ENCODE results near the gene PHF11. TPM values are rescaled to one million over a fixed set of nuclear protein-coding genes. Genes with fewer than 3 reads are reported as not detected.

PHF11 gene
- total RNA-seq, 4 donors from 2014 or later, result 4.2 to 32.1 (median 18.7) TPM

DNA sequence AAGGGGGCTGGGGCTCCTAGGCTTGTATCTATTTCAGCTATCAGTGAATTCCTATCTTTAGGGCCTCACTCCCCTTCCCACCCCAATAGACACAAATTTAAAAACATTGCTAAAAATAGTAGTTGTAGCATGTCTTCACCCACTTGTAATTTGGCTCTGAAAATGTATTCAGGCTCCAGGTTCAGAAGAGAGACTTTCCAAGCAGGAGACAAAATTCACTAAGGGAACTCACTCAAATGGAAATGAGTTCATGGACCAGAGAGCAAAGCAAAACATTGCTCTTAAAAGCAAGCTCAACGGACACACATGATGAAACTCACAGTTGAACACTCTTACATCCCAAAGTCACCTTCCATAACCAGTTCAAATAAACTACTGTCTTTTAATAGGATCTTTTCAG lies 36.8 kb downstream of the PHF11 start:
- in situ Hi-C loops (cut with MboI; ENCODE audit: low pct_ligation_motif_present in 1 of 4, low pct_unique_long_range_greater_than_20kb in 1 of 4, low sequenced_read_pairs in 3 of 4), result no loop called here
- Histone ChIP-seq H3K9me3 (no peaks in the 10 kb centered on the region), H3K4me3 (no peak overlapping the region), H3K27me3 (no peaks in the 10 kb centered on the region), H3K4me1 (peaks cover 0 to 5% (median 0%) of the 10 kb centered on the region in 4 donors), H3K27ac (no peak overlapping the region), H3K36me3 (no peaks in the 10 kb centered on the region)
- TF ChIP-seq EP300 (IDR thresholded peaks at IDR 0.05; ENCODE audit: low read depth) (no peak), POLR2AphosphoS5 (IDR thresholded peaks at IDR 0.05) (no peak), POLR2A (IDR thresholded peaks at IDR 0.05) (no peak)
- TF ChIP-seq, protein P1, sequence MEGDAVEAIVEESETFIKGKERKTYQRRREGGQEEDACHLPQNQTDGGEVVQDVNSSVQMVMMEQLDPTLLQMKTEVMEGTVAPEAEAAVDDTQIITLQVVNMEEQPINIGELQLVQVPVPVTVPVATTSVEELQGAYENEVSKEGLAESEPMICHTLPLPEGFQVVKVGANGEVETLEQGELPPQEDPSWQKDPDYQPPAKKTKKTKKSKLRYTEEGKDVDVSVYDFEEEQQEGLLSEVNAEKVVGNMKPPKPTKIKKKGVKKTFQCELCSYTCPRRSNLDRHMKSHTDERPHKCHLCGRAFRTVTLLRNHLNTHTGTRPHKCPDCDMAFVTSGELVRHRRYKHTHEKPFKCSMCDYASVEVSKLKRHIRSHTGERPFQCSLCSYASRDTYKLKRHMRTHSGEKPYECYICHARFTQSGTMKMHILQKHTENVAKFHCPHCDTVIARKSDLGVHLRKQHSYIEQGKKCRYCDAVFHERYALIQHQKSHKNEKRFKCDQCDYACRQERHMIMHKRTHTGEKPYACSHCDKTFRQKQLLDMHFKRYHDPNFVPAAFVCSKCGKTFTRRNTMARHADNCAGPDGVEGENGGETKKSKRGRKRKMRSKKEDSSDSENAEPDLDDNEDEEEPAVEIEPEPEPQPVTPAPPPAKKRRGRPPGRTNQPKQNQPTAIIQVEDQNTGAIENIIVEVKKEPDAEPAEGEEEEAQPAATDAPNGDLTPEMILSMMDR (IDR thresholded peaks at IDR 0.05), result no peak
- no peak for DNase-seq
- intact Hi-C loops (cut with DNase I; ENCODE audit: low total_unique reads), result no loop called here
- 38 to 84% methylated on average over 1 of the region's 1 CpG for WGBS, 2 donors (ENCODE audit: low coverage in 1 of 2)

DNA sequence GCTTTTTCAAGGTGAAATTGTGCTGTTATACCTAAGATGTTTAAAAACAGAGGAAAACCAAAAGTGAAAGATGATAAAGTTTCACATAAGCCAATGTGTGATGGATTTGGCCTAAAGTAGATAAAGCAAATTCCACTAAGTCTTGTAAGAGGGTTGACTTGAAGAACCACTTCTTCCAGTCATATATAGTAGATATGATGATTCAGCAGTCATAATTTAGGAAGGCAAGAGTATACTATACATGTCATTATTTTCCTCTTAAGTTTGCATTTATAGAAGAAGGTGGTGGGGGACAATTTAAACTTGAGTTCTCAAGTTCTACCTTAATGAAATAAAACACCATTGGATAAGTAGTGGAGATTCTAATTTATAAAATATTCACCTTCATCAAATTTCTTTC lies 37.3 kb downstream of the PHF11 start:
- no peak overlapping the region for H3K4me3 ChIP-seq
- H3K27me3 ChIP-seq, result no peaks in the 10 kb centered on the region
- H3K4me1 ChIP-seq, result peaks cover 0 to 5% (median 0%) of the 10 kb centered on the region in 4 donors
- TF ChIP-seq POLR2A (IDR thresholded peaks at IDR 0.05), result no peak
- TF ChIP-seq, protein P1 (IDR thresholded peaks at IDR 0.05), result no peak
- intact Hi-C loops (cut with DNase I; ENCODE audit: low total_unique reads), result no loop called here
- no peak for DNase-seq
- no peaks in the 10 kb centered on the region for H3K9me3 ChIP-seq
- H3K36me3 ChIP-seq, result no peaks in the 10 kb centered on the region
- H3K27ac ChIP-seq, result no peak overlapping the region
- in situ Hi-C loops (cut with MboI; ENCODE audit: low pct_ligation_motif_present in 1 of 4, low pct_unique_long_range_greater_than_20kb in 1 of 4, low sequenced_read_pairs in 3 of 4), result no loop called here

DNA sequence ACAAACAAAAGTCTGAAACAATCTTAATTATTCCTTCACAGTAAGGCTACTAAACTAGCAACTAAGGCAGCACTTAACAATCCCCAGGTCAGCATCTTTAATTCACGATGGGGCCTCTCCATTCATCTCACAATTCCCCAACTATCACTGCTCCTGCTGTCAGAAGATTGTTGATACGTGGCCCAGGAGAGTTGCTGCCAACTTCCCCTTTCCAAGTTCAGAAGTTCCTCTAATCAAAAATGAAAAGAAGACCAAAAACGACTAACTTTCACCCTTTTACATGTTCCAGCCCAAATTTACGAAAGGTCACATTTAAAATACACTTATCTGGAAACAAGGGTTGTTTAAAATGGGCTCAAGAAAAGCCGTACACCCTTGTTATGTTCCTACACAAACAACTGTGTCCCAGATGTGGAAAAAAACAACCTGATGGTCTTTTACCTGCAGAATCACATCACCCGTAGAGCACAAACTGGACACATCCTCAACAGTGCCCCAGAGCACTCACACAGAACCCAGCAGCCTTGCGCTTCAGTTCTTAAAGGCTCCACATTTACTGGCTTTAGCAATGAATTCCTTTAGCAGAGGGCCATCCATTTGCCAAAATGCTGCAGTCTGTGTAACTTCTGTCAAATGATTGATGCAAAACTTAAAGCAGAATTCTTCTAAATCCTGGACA lies 38.0 kb downstream of the PHF11 start:
- 73 to 75% methylated on average over 6 to 7 of the region's 7 CpGs for WGBS, 2 donors (ENCODE audit: low coverage in 1 of 2)
- peaks cover 0 to 5% (median 0%) of the 10 kb centered on the region in 4 donors for H3K4me1 ChIP-seq
- DNase-seq, result no peak
- H3K36me3 ChIP-seq, result no peaks in the 10 kb centered on the region
- TF ChIP-seq, protein P1 (IDR thresholded peaks at IDR 0.05), result no peak
- TF ChIP-seq POLR2AphosphoS5 (IDR thresholded peaks at IDR 0.05) (no peak), EP300 (IDR thresholded peaks at IDR 0.05; ENCODE audit: low read depth) (no peak), POLR2A (IDR thresholded peaks at IDR 0.05) (no peak)
- in situ Hi-C loops (cut with MboI; ENCODE audit: low pct_ligation_motif_present in 1 of 4, low pct_unique_long_range_greater_than_20kb in 1 of 4, low sequenced_read_pairs in 3 of 4) (no loop called here), intact Hi-C loops (cut with DNase I; ENCODE audit: low total_unique reads) (no loop called here)
- no peak overlapping the region for H3K4me3 ChIP-seq
- H3K9me3 ChIP-seq, result no peaks in the 10 kb centered on the region
- H3K27me3 ChIP-seq, result no peaks in the 10 kb centered on the region
- H3K27ac ChIP-seq, result no peak overlapping the region

DNA sequence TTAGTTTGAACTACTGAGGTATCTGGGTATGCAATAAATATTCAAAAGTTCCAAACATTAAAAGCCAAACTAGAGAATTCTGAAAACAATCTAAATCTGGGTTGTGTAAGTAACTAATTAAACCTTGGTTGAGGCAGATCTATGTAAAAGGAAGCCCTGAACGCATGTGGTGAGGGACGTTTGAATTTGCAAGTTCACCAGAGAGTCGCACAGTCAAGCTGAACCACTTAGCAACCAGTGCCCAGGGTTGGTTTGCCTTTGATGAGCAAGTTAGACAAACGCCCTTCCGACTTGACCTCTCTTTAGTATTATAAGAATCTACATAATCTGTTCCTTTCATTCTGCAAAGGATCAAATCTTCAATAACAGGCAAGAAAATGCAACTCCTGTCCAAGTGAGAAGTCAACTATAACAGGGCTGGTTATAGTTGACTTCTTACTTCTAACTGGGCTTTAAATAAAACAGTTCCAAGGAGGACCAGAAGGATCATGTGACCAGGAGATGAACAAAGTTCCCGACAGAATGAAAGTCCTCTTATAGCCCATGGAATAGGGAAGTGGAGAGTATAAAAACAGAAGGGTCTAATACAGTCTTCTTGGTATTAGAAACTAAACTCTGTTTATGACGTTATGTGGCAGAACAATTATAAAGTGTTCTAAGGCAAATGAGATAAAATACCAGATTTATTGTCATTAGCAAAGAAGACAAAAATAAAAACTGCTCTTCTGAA lies 40.6 kb downstream of the PHF11 start:
- no peak overlapping the region for H3K27ac ChIP-seq
- no peaks in the 10 kb centered on the region for H3K9me3 ChIP-seq
- H3K4me3 ChIP-seq, result no peak overlapping the region
- TF ChIP-seq POLR2A (IDR thresholded peaks at IDR 0.05) (no peak), POLR2AphosphoS5 (IDR thresholded peaks at IDR 0.05) (no peak), EP300 (IDR thresholded peaks at IDR 0.05; ENCODE audit: low read depth) (no peak)
- TF ChIP-seq, protein P1 (IDR thresholded peaks at IDR 0.05), result no peak
- H3K36me3 ChIP-seq, result peaks cover 0 to 13% (median 3%) of the 10 kb centered on the region in 4 donors
- intact Hi-C loops (cut with DNase I; ENCODE audit: low total_unique reads) (no loop called here), in situ Hi-C loops (cut with MboI; ENCODE audit: low pct_ligation_motif_present in 1 of 4, low pct_unique_long_range_greater_than_20kb in 1 of 4, low sequenced_read_pairs in 3 of 4) (no loop called here)
- 63 to 85% methylated on average over 6 to 7 of the region's 7 CpGs for WGBS, 2 donors (ENCODE audit: low coverage in 1 of 2)
- DNase-seq, result no peak
- peaks cover 0 to 5% (median 2%) of the 10 kb centered on the region in 4 donors for H3K4me1 ChIP-seq
- no peaks in the 10 kb centered on the region for H3K27me3 ChIP-seq

Data from transverse colon (tissue), 4 donors.